Neural progenitor cell (in vitro differentiated cells): ENCODE data around the gene OCA2. TPM values are rescaled to one million over a fixed set of nuclear protein-coding genes. Genes with fewer than 3 reads are reported as not detected.

Experiments used
- DNase-seq: peaks from one replicate; pipeline ENCODE4 v3.0.0-alpha.2; 2016; ENCODE audit warnings: low spot score
- H2AFZ ChIP-seq: fragments of 200-600 bp; sonication (generic); replicated peaks from 2 replicates; pipeline ENCODE4 v1.6.1; 2016; ENCODE audit warnings: antibody characterized with exemption
- H3F3A ChIP-seq: fragments of 200-600 bp; sonication (generic); 2 replicates; pipeline ENCODE4 v1.6.1; 2016; ENCODE audit warnings: antibody characterized with exemption, low read depth
- H3K27ac ChIP-seq: fragments of 200-600 bp; sonication (generic); 2 replicates; pipeline ENCODE4 v1.5.1; 2016; ENCODE audit warnings: mild to moderate bottlenecking
- H3K27me3 ChIP-seq: fragments of 200-600 bp; sonication (generic); 2 replicates; pipeline ENCODE4 v1.6.1; 2016; ENCODE audit warnings: mild to moderate bottlenecking, moderate library complexity
- H3K36me3 ChIP-seq: fragments of 200-600 bp; sonication (generic); 2 replicates; pipeline ENCODE4 v1.5.1; 2016
- H3K4me1 ChIP-seq: fragments of 200-600 bp; sonication (generic); 2 replicates; pipeline ENCODE4 v1.6.1; 2016; ENCODE audit warnings: mixed run types
- H3K4me2 ChIP-seq: fragments of 200-600 bp; sonication (generic); 2 replicates; pipeline ENCODE4 v1.6.1; 2016
- H3K4me3 ChIP-seq: fragments of 200-600 bp; sonication (generic); 2 replicates; pipeline ENCODE4 v1.5.1; 2016
- H3K79me2 ChIP-seq: fragments of 200-600 bp; sonication (generic); 2 replicates; pipeline ENCODE4 v1.6.1; 2016; ENCODE audit warnings: low read depth
- H3K9ac ChIP-seq: fragments of 200-600 bp; sonication (generic); 2 replicates; pipeline ENCODE4 v1.6.1; 2016
- H3K9me3 ChIP-seq: fragments of 200-600 bp; sonication (generic); 2 replicates; pipeline ENCODE4 v1.5.1; 2016; ENCODE audit warnings: low read depth
- H4K20me1 ChIP-seq: fragments of 200-600 bp; sonication (generic); 2 replicates; pipeline ENCODE4 v1.6.1; 2016; ENCODE audit warnings: low read depth
- H3K27ac Mint-ChIP-seq: 3 replicates; pipeline ENCODE4 v1.8.0; 2021; ENCODE audit warnings: mixed read lengths
- H3K27me3 Mint-ChIP-seq: 2 replicates; pipeline ENCODE4 v1.8.0; 2022; ENCODE audit warnings: low read depth, mild to moderate bottlenecking, inconsistent platforms, moderate library complexity, mixed read lengths; ENCODE audit not compliant: insufficient read depth
- H3K36me3 Mint-ChIP-seq: 3 replicates; pipeline ENCODE4 v1.8.0; 2021; ENCODE audit warnings: mixed read lengths
- H3K4me1 Mint-ChIP-seq: 3 replicates; pipeline ENCODE4 v1.8.0; 2021; ENCODE audit warnings: mixed read lengths
- H3K4me3 Mint-ChIP-seq: 3 replicates; pipeline ENCODE4 v1.8.0; 2021; ENCODE audit warnings: mild to moderate bottlenecking, moderate library complexity, mixed read lengths
- H3K9me3 Mint-ChIP-seq: 3 replicates; pipeline ENCODE4 v1.8.0; 2020; ENCODE audit warnings: mixed read lengths
- CTCF ChIP-seq: fragments of 200-600 bp; sonication (generic); IDR thresholded peaks from 2 replicates; pipeline ENCODE4 v1.5.1; 2017; ENCODE audit warnings: antibody characterized with exemption, mild to moderate bottlenecking
- EZH2 ChIP-seq: fragments of 200-600 bp; sonication (generic); IDR thresholded peaks from 2 replicates; pipeline ENCODE4 v1.6.1; 2017; ENCODE audit warnings: antibody characterized with exemption, mild to moderate bottlenecking, moderate library complexity
- EZH2phosphoT487 ChIP-seq: fragments of 200-600 bp; sonication (generic); IDR thresholded peaks from 2 replicates; pipeline ENCODE4 v1.6.1; 2017; ENCODE audit warnings: antibody characterized with exemption
- total RNA-seq: library from RNA; depleted of rRNA; stranded (reverse); fragments of >200 nt; gene quantifications from 2 replicates; pipeline ENCODE4 v1.2.3, GENCODE V29; 2015; ENCODE audit warnings: low replicate concordance

The OCA2 gene
- total RNA-seq, 1 donor from 2014 or later = 1.0 TPM

- Histone ChIP-seq H3F3A (no peaks in the 10 kb centered on the region), H3K36me3 (no peaks in the 10 kb centered on the region), H2AFZ (no peak overlapping the region), H4K20me1 (no peaks in the 10 kb centered on the region), H3K27ac (no peak overlapping the region), H3K4me1 (no peaks in the 10 kb centered on the region), H3K4me3 (no peak overlapping the region), H3K27me3 (no peaks in the 10 kb centered on the region), H3K79me2 (no peaks in the 10 kb centered on the region), H3K4me2 (no peak overlapping the region), H3K9me3 (no peaks in the 10 kb centered on the region), H3K9ac (no peak overlapping the region)
- Mint-ChIP-seq H3K27ac (no peak overlapping the region), H3K27me3 (peaks cover 2% of the 10 kb centered on the region), H3K36me3 (no peaks in the 10 kb centered on the region), H3K4me1 (no peaks in the 10 kb centered on the region), H3K9me3 (peaks cover 2% of the 10 kb centered on the region), H3K4me3 (no peak overlapping the region)
- DNase-seq = no peak
- TF ChIP-seq EZH2phosphoT487 (no peak), CTCF (no peak), EZH2 (no peak)
Observed at GRCh38 chr15:28051955-28052633, 47.0 kb downstream of the OCA2 start.

DNA sequence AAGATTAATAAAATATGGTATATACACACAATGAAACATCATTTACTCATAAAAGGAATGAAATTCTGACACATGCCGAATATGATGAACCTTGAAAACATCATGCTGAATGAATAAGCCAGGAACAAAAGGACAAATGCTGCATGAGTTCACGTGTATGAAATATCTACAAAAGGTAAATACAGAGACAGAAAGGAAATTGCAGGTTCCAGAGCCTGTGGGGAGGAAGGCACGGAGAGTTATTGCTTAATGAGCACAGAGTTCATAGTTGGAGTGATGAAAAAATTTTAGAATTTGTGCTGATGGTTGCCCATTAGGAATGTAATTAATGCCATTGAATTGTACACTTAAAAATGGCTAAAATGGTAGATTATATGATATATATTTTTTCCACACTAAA lies 49.5 kb downstream of the OCA2 start:
- no peaks in the 10 kb centered on the region for H3K4me1 Mint-ChIP-seq
- no peaks in the 10 kb centered on the region for H4K20me1 ChIP-seq
- H3K36me3 ChIP-seq = no peaks in the 10 kb centered on the region
- no peak overlapping the region for H3K4me3 Mint-ChIP-seq
- H3K4me2 ChIP-seq = no peak overlapping the region
- no peak for DNase-seq
- no peak overlapping the region for H3K27ac ChIP-seq
- no peaks in the 10 kb centered on the region for H3F3A ChIP-seq
- peaks cover 5% of the 10 kb centered on the region for H3K9me3 Mint-ChIP-seq
- no peaks in the 10 kb centered on the region for H3K9me3 ChIP-seq
- no peak overlapping the region for H3K9ac ChIP-seq
- H3K4me3 ChIP-seq = no peak overlapping the region
- peaks cover 2% of the 10 kb centered on the region for H3K27me3 Mint-ChIP-seq
- no peaks in the 10 kb centered on the region for H3K36me3 Mint-ChIP-seq
- no peaks in the 10 kb centered on the region for H3K79me2 ChIP-seq
- H3K27ac Mint-ChIP-seq = no peak overlapping the region
- no peaks in the 10 kb centered on the region for H3K4me1 ChIP-seq
- H2AFZ ChIP-seq = no peak overlapping the region
- TF ChIP-seq CTCF (no peak), EZH2 (no peak), EZH2phosphoT487 (no peak)
- H3K27me3 ChIP-seq = no peaks in the 10 kb centered on the region

- no peaks in the 10 kb centered on the region for H3K9me3 ChIP-seq
- H3K36me3 ChIP-seq = no peaks in the 10 kb centered on the region
- no peak overlapping the region for H3K4me3 ChIP-seq
- Mint-ChIP-seq H3K36me3 (no peaks in the 10 kb centered on the region), H3K27me3 (peaks cover 2% of the 10 kb centered on the region), H3K27ac (no peak overlapping the region), H3K9me3 (peaks cover 5% of the 10 kb centered on the region), H3K4me1 (no peaks in the 10 kb centered on the region), H3K4me3 (no peak overlapping the region)
- no peak for DNase-seq
- TF ChIP-seq EZH2phosphoT487 = no peak
- TF ChIP-seq EZH2 = no peak
- TF ChIP-seq CTCF = no peak
- H3K27ac ChIP-seq = no peak overlapping the region
- no peak overlapping the region for H3K9ac ChIP-seq
- H3K27me3 ChIP-seq = no peaks in the 10 kb centered on the region
- H4K20me1 ChIP-seq = no peaks in the 10 kb centered on the region
- no peaks in the 10 kb centered on the region for H3K79me2 ChIP-seq
- H3K4me2 ChIP-seq = no peak overlapping the region
- no peak overlapping the region for H2AFZ ChIP-seq
- H3K4me1 ChIP-seq = no peaks in the 10 kb centered on the region
- H3F3A ChIP-seq = no peaks in the 10 kb centered on the region
Observed at GRCh38 chr15:28047277-28047676, 51.8 kb downstream of the OCA2 start.
